Smooth muscle cell (in vitro differentiated cells): ENCODE data around the gene PKP4. TPM values are rescaled to one million over a fixed set of nuclear protein-coding genes. Genes with fewer than 3 reads are reported as not detected.

Source experiments
- DNase-seq: peaks from one replicate; lab custom pipeline; 2025; ENCODE audit not compliant: unreplicated experiment; lab: John Stamatoyannopoulos, UW
- H2AFZ ChIP-seq: fragments of 200-600 bp; sonication (generic); 2 replicates; pipeline ENCODE4 v1.6.0; 2016; ENCODE audit warnings: antibody characterized with exemption, low read depth, mild to moderate bottlenecking
- H3F3A ChIP-seq: fragments of 200-600 bp; sonication (generic); 2 replicates; pipeline ENCODE4 v1.6.0; 2017; ENCODE audit warnings: antibody characterized with exemption, low read depth
- H3K27ac ChIP-seq: fragments of 200-600 bp; sonication (generic); 2 replicates; pipeline ENCODE4 v1.5.1; 2016; ENCODE audit warnings: low read depth, mild to moderate bottlenecking
- H3K27me3 ChIP-seq: fragments of 200-600 bp; sonication (generic); 2 replicates; pipeline ENCODE4 v1.6.1; 2016; ENCODE audit warnings: low read depth, mild to moderate bottlenecking
- H3K36me3 ChIP-seq: fragments of 200-600 bp; sonication (generic); 2 replicates; pipeline ENCODE4 v1.5.1; 2016; ENCODE audit warnings: low read depth
- H3K4me1 ChIP-seq: fragments of 200-600 bp; sonication (generic); 2 replicates; pipeline ENCODE4 v1.5.1; 2016; ENCODE audit warnings: low read depth
- H3K4me2 ChIP-seq: fragments of 200-600 bp; sonication (generic); 2 replicates; pipeline ENCODE4 v1.6.0; 2016; ENCODE audit warnings: mild to moderate bottlenecking
- H3K4me3 ChIP-seq: fragments of 200-600 bp; sonication (generic); 2 replicates; pipeline ENCODE4 v1.5.1; 2016; ENCODE audit warnings: mild to moderate bottlenecking
- H3K79me2 ChIP-seq: fragments of 200-600 bp; sonication (generic); 2 replicates; pipeline ENCODE4 v1.6.0; 2016; ENCODE audit warnings: low read depth, mild to moderate bottlenecking
- H3K9ac ChIP-seq: fragments of 200-600 bp; sonication (generic); 2 replicates; pipeline ENCODE4 v1.6.0; 2016; ENCODE audit warnings: low read depth
- H3K9me3 ChIP-seq: fragments of 200-600 bp; sonication (generic); replicated peaks from 2 replicates; pipeline ENCODE4 v1.5.1; 2016; ENCODE audit warnings: low read depth
- H4K20me1 ChIP-seq: fragments of 200-600 bp; sonication (generic); 2 replicates; pipeline ENCODE4 v1.6.0; 2016; ENCODE audit warnings: low read depth
- WGBS: methylation state at CpG from one replicate; pipeline ENCODE4 v1.1.7; 2016; ENCODE audit warnings: low lambda C conversion rate; 5-methylcytosine and 5-hydroxymethylcytosine counted together
- polyA plus RNA-seq: library from polyadenylated mRNA; unstranded; fragments of >200 nt; fragmentation: Nextera tagmentation; extraction: Ambion mirVana; gene quantifications from 2 replicates; pipeline ENCODE4 v1.2.1, GENCODE V29; 2016
- total RNA-seq: library from RNA; depleted of rRNA; stranded (reverse); fragments of >200 nt; gene quantifications from 2 replicates; pipeline ENCODE4 v1.2.3, GENCODE V29; 2014
- TF ChIP-seq, protein P1 (sequence below): fragments of 200-600 bp; sonication (generic); IDR thresholded peaks from 2 replicates; pipeline ENCODE4 v1.5.1; 2017; ENCODE audit warnings: borderline replicate concordance, mild to moderate bottlenecking, antibody characterized with exemption; ENCODE audit not compliant: insufficient read depth, poor library complexity, severe bottlenecking

PKP4 gene
- total and polyA plus RNA-seq, 2 experiments from 2014 or later: 2.4 to 14.0 TPM

DNA sequence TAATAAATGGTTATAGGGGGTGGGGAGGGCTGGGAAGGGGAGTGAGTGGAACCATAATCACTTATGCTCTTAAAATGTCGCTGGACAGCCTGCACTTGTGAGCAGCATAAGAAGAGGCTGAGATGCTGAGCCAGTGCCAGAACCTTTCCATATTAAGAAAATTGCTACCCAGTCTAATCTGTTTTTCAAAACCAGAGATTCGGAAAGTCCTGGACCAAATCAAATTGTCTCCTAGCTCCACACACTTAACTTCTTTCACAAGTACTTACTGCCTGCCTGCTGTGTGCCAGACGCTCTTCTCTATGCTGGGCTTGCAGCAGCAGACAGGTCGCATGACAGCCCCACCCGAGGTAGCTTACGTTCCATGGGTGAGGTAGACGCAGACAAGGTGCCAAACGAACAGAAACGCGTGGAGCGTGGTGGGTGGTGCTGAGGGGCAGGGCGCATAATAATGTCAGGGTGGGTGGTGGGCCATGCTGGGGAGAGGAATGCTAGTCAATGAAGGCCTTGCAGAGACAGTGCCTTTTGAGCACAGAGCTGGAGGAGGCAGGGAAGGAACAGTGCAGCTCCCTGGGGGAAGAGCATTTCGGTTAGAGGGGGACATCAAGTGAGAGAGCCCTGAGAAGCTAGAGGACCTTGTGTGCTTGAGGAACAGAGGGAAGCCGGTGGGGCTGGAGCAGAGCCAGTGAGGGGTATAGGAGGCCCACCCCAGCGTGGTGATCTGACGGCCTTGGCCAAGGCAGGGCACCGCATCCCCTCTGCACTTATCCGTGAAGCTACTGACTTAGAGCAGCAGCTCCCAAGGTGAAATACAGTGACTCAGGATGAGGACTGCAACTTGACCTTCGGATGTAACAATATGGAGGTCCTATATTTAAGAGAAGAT lies 214.9 kb downstream of the PKP4 start:
- H2AFZ ChIP-seq: no peak overlapping the region
- no peaks in the 10 kb centered on the region for H3K27me3 ChIP-seq
- no peak for DNase-seq
- TF ChIP-seq, protein P1, sequence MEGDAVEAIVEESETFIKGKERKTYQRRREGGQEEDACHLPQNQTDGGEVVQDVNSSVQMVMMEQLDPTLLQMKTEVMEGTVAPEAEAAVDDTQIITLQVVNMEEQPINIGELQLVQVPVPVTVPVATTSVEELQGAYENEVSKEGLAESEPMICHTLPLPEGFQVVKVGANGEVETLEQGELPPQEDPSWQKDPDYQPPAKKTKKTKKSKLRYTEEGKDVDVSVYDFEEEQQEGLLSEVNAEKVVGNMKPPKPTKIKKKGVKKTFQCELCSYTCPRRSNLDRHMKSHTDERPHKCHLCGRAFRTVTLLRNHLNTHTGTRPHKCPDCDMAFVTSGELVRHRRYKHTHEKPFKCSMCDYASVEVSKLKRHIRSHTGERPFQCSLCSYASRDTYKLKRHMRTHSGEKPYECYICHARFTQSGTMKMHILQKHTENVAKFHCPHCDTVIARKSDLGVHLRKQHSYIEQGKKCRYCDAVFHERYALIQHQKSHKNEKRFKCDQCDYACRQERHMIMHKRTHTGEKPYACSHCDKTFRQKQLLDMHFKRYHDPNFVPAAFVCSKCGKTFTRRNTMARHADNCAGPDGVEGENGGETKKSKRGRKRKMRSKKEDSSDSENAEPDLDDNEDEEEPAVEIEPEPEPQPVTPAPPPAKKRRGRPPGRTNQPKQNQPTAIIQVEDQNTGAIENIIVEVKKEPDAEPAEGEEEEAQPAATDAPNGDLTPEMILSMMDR: no peak
- no peaks in the 10 kb centered on the region for H3K79me2 ChIP-seq
- H3K9me3 ChIP-seq: no peaks in the 10 kb centered on the region
- no peak overlapping the region for H3K9ac ChIP-seq
- 96% methylated on average over 19 of the region's 19 CpGs for WGBS
- H3K4me2 ChIP-seq: no peak overlapping the region
- H3K4me1 ChIP-seq: no peaks in the 10 kb centered on the region
- H4K20me1 ChIP-seq: no peaks in the 10 kb centered on the region
- H3F3A ChIP-seq: no peaks in the 10 kb centered on the region
- no peak overlapping the region for H3K27ac ChIP-seq
- H3K36me3 ChIP-seq: no peaks in the 10 kb centered on the region
- H3K4me3 ChIP-seq: no peak overlapping the region

DNA sequence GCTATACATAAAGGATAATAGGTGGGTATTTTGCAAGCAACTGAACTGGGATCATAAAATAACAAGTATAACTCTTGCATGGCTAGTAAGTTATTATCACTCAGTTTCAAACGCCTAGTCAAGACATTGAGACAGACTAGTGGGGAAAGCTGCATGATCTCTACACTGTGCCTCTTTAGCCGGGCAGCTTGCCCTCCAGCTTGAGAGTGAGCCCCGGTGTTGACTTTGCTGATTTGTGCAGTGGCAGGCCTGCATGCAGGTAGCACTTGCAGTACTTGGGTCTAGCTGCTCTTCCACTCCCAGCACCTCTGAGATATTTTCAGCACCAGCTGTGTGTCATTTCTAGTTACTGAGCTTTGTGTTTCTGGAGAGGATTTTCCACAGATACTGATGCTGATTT lies 219.5 kb downstream of the PKP4 start:
- no peak overlapping the region for H3K4me2 ChIP-seq
- H3K4me3 ChIP-seq: no peak overlapping the region
- H3K27me3 ChIP-seq: no peaks in the 10 kb centered on the region
- no peaks in the 10 kb centered on the region for H3K9me3 ChIP-seq
- no peak overlapping the region for H2AFZ ChIP-seq
- no peaks in the 10 kb centered on the region for H3F3A ChIP-seq
- no peak overlapping the region for H3K27ac ChIP-seq
- no peak for DNase-seq
- 88% methylated on average over 3 of the region's 3 CpGs for WGBS
- TF ChIP-seq, protein P1: no peak
- H3K36me3 ChIP-seq: no peaks in the 10 kb centered on the region
- H3K9ac ChIP-seq: no peak overlapping the region
- H3K79me2 ChIP-seq: no peaks in the 10 kb centered on the region
- H3K4me1 ChIP-seq: no peaks in the 10 kb centered on the region
- H4K20me1 ChIP-seq: no peaks in the 10 kb centered on the region

DNA sequence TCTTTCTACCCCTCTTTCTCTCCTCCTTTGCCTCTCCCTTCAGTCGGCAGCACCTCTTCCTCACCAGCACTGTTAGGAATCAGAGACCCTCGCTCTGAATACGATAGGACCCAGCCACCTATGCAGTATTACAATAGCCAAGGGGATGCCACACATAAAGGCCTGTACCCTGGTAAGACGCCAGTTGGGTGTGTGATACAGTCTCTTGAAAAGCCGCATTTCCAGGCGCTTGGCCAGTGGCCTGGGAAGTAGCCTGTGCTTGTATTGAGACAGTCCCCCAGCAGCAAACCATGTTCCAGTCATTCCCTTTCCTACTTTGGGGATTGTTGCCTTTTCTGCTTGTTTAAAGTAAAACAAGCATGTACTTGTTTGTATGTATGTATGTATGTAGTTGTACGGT lies 219.9 kb downstream of the PKP4 start:
- Histone ChIP-seq H3K9me3 (no peaks in the 10 kb centered on the region), H3K27me3 (no peaks in the 10 kb centered on the region), H3F3A (no peaks in the 10 kb centered on the region), H2AFZ (no peak overlapping the region), H3K9ac (no peak overlapping the region), H3K4me1 (no peaks in the 10 kb centered on the region), H3K4me3 (no peak overlapping the region), H3K36me3 (no peaks in the 10 kb centered on the region), H3K27ac (no peak overlapping the region), H3K4me2 (no peak overlapping the region), H4K20me1 (no peaks in the 10 kb centered on the region), H3K79me2 (no peaks in the 10 kb centered on the region)
- TF ChIP-seq, protein P1: no peak
- WGBS: 96% methylated on average over 7 of the region's 7 CpGs
- DNase-seq: no peak

DNA sequence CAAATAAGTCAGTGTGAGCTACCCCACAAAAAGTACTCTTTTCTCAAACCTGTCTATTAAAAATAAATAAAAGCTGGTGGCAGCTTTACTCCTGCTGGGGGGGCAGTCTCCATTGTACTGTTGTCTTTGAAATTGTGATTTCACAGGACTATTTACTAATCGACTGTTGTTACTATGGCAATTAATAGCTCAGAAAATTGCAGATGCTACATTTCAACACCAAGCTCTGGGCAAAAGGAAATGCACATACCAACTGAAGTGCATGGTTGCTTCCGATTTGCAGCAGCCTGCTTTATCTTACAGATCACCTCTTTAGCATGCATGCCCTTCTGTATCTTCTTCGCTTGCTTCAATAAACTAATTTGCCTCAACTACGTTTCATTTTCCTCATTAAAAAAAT lies 220.8 kb downstream of the PKP4 start:
- no peaks in the 10 kb centered on the region for H3K9me3 ChIP-seq
- TF ChIP-seq, protein P1: no peak
- no peak overlapping the region for H2AFZ ChIP-seq
- H3K27me3 ChIP-seq: no peaks in the 10 kb centered on the region
- H3K36me3 ChIP-seq: no peaks in the 10 kb centered on the region
- DNase-seq: no peak
- 88% methylated on average over 4 of the region's 4 CpGs for WGBS
- H3K4me3 ChIP-seq: no peak overlapping the region
- no peak overlapping the region for H3K9ac ChIP-seq
- H3K4me2 ChIP-seq: no peak overlapping the region
- no peaks in the 10 kb centered on the region for H3F3A ChIP-seq
- no peaks in the 10 kb centered on the region for H3K79me2 ChIP-seq
- H3K27ac ChIP-seq: no peak overlapping the region
- H3K4me1 ChIP-seq: no peaks in the 10 kb centered on the region
- H4K20me1 ChIP-seq: no peaks in the 10 kb centered on the region
